OCI-LY7 (cell line): ENCODE measurements around the gene CASKIN1. TPM values are rescaled to one million over a fixed set of nuclear protein-coding genes. Genes with fewer than 3 reads are reported as not detected.

ENCODE experiments used
- BruUV-seq: library from RNA; stranded (reverse); fragments of 400-500 nt; replicated peaks from 2 replicates; lab custom pipeline; 2021; lab: Mats Ljungman, UMichigan
- CTCF ChIA-PET: fragments of 300-600 bp; sonication (Branson Sonifier 250); formaldehyde crosslinking; loops from one replicate; lab custom pipeline; 2022; ENCODE audit warnings: antibody characterized with exemption; ENCODE audit not compliant: unreplicated experiment; lab: Charles Lee
- POLR2A ChIA-PET: fragments of 300-600 bp; sonication (Branson Sonifier 250); formaldehyde crosslinking; loops from one replicate; lab custom pipeline; 2022; ENCODE audit warnings: antibody characterized with exemption; lab: Charles Lee
- DNase-seq: peaks from one replicate; pipeline ENCODE4 v3.0.0-alpha.2; 2015; ENCODE audit warnings: low spot score
- H2AFZ ChIP-seq: fragments of 200-600 bp; sonication (generic), shearing (Covaris generic); 2 replicates; pipeline ENCODE4 v1.6.1; 2014; ENCODE audit warnings: mild to moderate bottlenecking, antibody characterized with exemption, low read length, moderate library complexity
- H3K27ac ChIP-seq: fragments of 200-600 bp; sonication (generic); 2 replicates; pipeline ENCODE4 v1.5.1; 2014; ENCODE audit warnings: mixed run types, low read depth, mild to moderate bottlenecking, moderate library complexity, low read length, inconsistent platforms; ENCODE audit not compliant: poor library complexity, severe bottlenecking
- H3K36me3 ChIP-seq: fragments of 200-600 bp; sonication (generic); 2 replicates; pipeline ENCODE4 v1.6.1; 2014; ENCODE audit warnings: mild to moderate bottlenecking, antibody characterized with exemption, low read length, moderate library complexity, mixed read lengths; ENCODE audit not compliant: insufficient read depth
- H3K4me1 ChIP-seq: fragments of 200-600 bp; sonication (generic); 2 replicates; pipeline ENCODE4 v1.5.1; 2014; ENCODE audit warnings: mild to moderate bottlenecking, low read length; ENCODE audit not compliant: insufficient read depth, poor library complexity, severe bottlenecking
- H3K4me2 ChIP-seq: fragments of 200-600 bp; sonication (generic); 2 replicates; pipeline ENCODE4 v1.6.1; 2014; ENCODE audit warnings: mild to moderate bottlenecking, low read length
- H3K4me3 ChIP-seq: fragments of 200-600 bp; sonication (generic); 2 replicates; pipeline ENCODE4 v1.5.1; 2014; ENCODE audit warnings: mild to moderate bottlenecking, low read depth, low read length; ENCODE audit not compliant: poor library complexity, severe bottlenecking
- H3K79me2 ChIP-seq: fragments of 200-600 bp; sonication (generic); 2 replicates; pipeline ENCODE4 v1.6.1; 2016; ENCODE audit warnings: low read depth, mild to moderate bottlenecking, low read length, moderate library complexity, mixed read lengths; ENCODE audit not compliant: insufficient read depth
- H3K9me2 ChIP-seq: fragments of 200-600 bp; sonication (generic); 2 replicates; pipeline ENCODE4 v1.6.1; 2016; ENCODE audit warnings: mild to moderate bottlenecking, low read length, mixed read lengths; ENCODE audit not compliant: insufficient read depth
- H3K9me3 ChIP-seq: fragments of 200-600 bp; sonication (generic); 2 replicates; pipeline ENCODE4 v1.6.1; 2014; ENCODE audit warnings: mild to moderate bottlenecking, mixed run types, low read length, mixed read lengths
- H4K20me1 ChIP-seq: fragments of 200-600 bp; sonication (generic); 2 replicates; pipeline ENCODE4 v1.6.1; 2014; ENCODE audit warnings: mild to moderate bottlenecking, antibody characterized with exemption, low read length, moderate library complexity, mixed read lengths; ENCODE audit not compliant: insufficient read depth
- CTCF ChIP-seq: fragments of 200-600 bp; sonication (generic); conservative IDR thresholded peaks from 2 replicates; pipeline ENCODE4 v1.5.1; 2014; ENCODE audit warnings: mild to moderate bottlenecking, antibody characterized with exemption, low read length, moderate library complexity, mixed read lengths
- EZH2phosphoT487 ChIP-seq: fragments of 200-600 bp; sonication (generic); IDR thresholded peaks from 2 replicates; pipeline ENCODE4 v1.6.1; 2018; ENCODE audit warnings: low read depth, borderline replicate concordance, mild to moderate bottlenecking, mixed run types, antibody characterized with exemption, low read length, moderate library complexity, mixed read lengths
- intact Hi-C: fragments of 100-400 bp; cut with micrococcal nuclease; formaldehyde crosslinking; loops from one replicate; pipeline ENCODE4 v1.10.0; 2022; ENCODE audit not compliant: unreplicated experiment
- total RNA-seq, 2 experiments: library from RNA; depleted of rRNA in 1 of 2; stranded (reverse); fragments of >200 nt in 1 of 2; shearing (Covaris generic) in 1 of 2; gene quantifications; 2 replicates each; pipeline ENCODE4 v1.2.3, GENCODE V29; 2014 to 2022

Gene CASKIN1
- total RNA-seq, 2 experiments from 2014 or later, result 0.06 to 0.09 TPM

DNA sequence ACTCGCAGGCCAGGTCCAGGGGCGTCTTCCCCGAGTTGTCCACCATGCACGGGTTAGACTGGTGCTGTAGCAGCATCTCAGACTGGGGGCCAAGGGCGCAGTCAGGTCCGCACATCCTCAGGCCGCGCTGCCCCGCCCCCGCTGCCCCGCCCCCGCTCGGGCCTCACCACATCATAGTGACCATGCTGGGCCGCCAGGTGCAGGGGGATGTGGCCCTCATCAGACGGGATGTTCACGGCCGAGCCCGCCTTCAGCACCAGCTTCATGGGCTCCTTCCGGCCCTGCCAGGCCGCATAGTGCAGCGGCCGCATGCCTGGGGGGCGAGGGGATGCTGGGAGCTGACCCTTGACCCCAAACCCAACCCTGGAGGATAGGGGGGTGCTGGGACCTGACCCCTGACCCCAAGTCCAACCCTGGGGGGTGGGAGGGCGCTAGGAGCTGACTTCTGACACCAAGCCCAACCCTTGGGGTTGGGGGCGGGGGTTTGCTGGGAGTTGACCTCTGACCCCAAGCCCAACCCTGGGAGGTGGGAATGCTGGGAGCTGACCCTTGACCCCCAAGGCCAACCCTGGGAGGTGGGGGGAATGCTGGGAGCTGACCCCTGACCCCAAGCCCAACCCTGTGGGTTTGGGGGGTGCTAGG, 7.0 kb downstream of the CASKIN1 start:
- no peak for TF ChIP-seq EZH2phosphoT487
- no peak for TF ChIP-seq CTCF
- ChIA-PET CTCF (interaction anchor here (0.5 kb wide), 1 partner anchor 8 kb away, joined by 3 read pairs; no protein-coding TSS in a partner anchor), POLR2A (interaction anchor here (0.7 kb wide), 1 partner anchor 1234 kb away, joined by 3 read pairs; no protein-coding TSS in a partner anchor)
- H3K36me3 ChIP-seq, result no peaks in the 10 kb centered on the region
- BruUV-seq, result no TSS peak
- no peak overlapping the region for H3K4me3 ChIP-seq
- intact Hi-C loops, result no loop called here
- no peak overlapping the region for H3K27ac ChIP-seq
- no peaks in the 10 kb centered on the region for H3K9me2 ChIP-seq
- no peak for DNase-seq
- no peaks in the 10 kb centered on the region for H3K79me2 ChIP-seq
- no peak overlapping the region for H2AFZ ChIP-seq
- H4K20me1 ChIP-seq, result no peaks in the 10 kb centered on the region
- no peak overlapping the region for H3K4me2 ChIP-seq
- H3K9me3 ChIP-seq, result no peaks in the 10 kb centered on the region
- no peaks in the 10 kb centered on the region for H3K4me1 ChIP-seq

GRCh38 chr16:2188395-2188794, 8.0 kb downstream of the CASKIN1 start:
- no peaks in the 10 kb centered on the region for H4K20me1 ChIP-seq
- no peak overlapping the region for H3K4me3 ChIP-seq
- no peaks in the 10 kb centered on the region for H3K79me2 ChIP-seq
- H3K27ac ChIP-seq, result no peak overlapping the region
- BruUV-seq, result no TSS peak
- no peaks in the 10 kb centered on the region for H3K9me2 ChIP-seq
- H3K36me3 ChIP-seq, result no peaks in the 10 kb centered on the region
- no peak overlapping the region for H2AFZ ChIP-seq
- intact Hi-C loops, result no loop called here
- ChIA-PET CTCF (no interaction called here), POLR2A (interaction anchor here (0.5 kb wide), 1 partner anchor 9 kb away, joined by 3 read pairs; no protein-coding TSS in a partner anchor)
- H3K4me1 ChIP-seq, result no peaks in the 10 kb centered on the region
- no peak for TF ChIP-seq EZH2phosphoT487
- no peak for TF ChIP-seq CTCF
- no peaks in the 10 kb centered on the region for H3K9me3 ChIP-seq
- H3K4me2 ChIP-seq, result no peak overlapping the region
- DNase-seq, result no peak

DNA sequence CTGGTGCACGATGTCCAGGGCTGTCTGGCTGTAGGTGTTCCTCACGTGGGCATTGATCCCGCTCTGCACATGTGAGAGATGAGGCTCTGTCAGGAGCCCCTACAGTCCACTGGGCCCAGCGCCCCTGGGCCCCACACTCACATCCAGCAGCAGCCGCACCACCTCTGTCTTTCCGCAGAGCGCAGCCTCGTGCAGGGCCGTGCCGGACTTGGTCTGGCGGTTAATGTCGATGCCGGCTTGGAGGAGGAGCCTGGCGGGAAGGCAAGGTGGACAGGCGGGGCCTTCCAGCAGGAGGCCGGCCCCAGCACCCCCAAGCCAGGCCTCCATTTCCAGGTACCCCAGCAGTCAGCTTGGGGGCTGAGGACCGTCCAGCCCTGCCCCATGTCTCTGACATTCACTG, 9.2 kb downstream of the CASKIN1 start:
- intact Hi-C loops, result no loop called here
- Histone ChIP-seq H3K4me2 (no peak overlapping the region), H3K27ac (no peak overlapping the region), H3K4me3 (no peak overlapping the region), H2AFZ (no peak overlapping the region), H3K36me3 (peaks cover 4% of the 10 kb centered on the region; the same call in 1 of the 2 replicates), H3K9me3 (no peaks in the 10 kb centered on the region), H3K4me1 (no peaks in the 10 kb centered on the region), H4K20me1 (no peaks in the 10 kb centered on the region), H3K9me2 (no peaks in the 10 kb centered on the region), H3K79me2 (no peaks in the 10 kb centered on the region)
- CTCF ChIA-PET, result no interaction called here
- TF ChIP-seq CTCF (no peak), EZH2phosphoT487 (no peak)
- DNase-seq, result no peak
- POLR2A ChIA-PET, result no interaction called here
- BruUV-seq, result no TSS peak
